Activated CD4-positive, alpha-beta memory T cell treated with anti-CD3 and anti-CD28 coated beads, Interleukin-2, amount 10 ng/mL, durations not matched to agents 7 days and 5 days (primary cell): Measurements from ENCODE around the gene CPEB3. TPM values are rescaled to one million over a fixed set of nuclear protein-coding genes. Genes with fewer than 3 reads are reported as not detected.
A peak's percentile ranks its signal among the peaks of the same experiment; 100 is the strongest.

Experiments
- CTCF ChIA-PET: fragments of 350-600 bp; sonication (Branson Sonifier 250); formaldehyde crosslinking; loops from one replicate; lab custom pipeline; 2021; ENCODE audit warnings: antibody characterized with exemption, inconsistent platforms; lab: Charles Lee
- POLR2A ChIA-PET: fragments of 350-600 bp; sonication (Branson Sonifier 250); formaldehyde crosslinking; loops from one replicate; lab custom pipeline; 2021; ENCODE audit warnings: antibody characterized with exemption; lab: Charles Lee
- DNase-seq: peaks from one replicate; pipeline ENCODE4 v3.0.0-alpha.2; 2020
- H3K27ac Mint-ChIP-seq: one replicate; pipeline ENCODE4 v1.8.0; 2021; ENCODE audit warnings: mild to moderate bottlenecking, mixed read lengths
- H3K27me3 Mint-ChIP-seq: one replicate; pipeline ENCODE4 v1.8.0; 2021; ENCODE audit warnings: mixed read lengths
- H3K36me3 Mint-ChIP-seq: one replicate; pipeline ENCODE4 v1.8.0; 2021; ENCODE audit warnings: low read depth, mixed read lengths
- H3K4me1 Mint-ChIP-seq: one replicate; pipeline ENCODE4 v1.8.0; 2021; ENCODE audit warnings: mixed read lengths
- H3K4me3 Mint-ChIP-seq: one replicate; pipeline ENCODE4 v1.8.0; 2021; ENCODE audit warnings: mild to moderate bottlenecking, mixed read lengths
- H3K9me3 Mint-ChIP-seq: one replicate; pipeline ENCODE4 v1.8.0; 2021; ENCODE audit warnings: mixed read lengths
- total RNA-seq, 2 experiments: library from RNA; stranded (reverse); gene quantifications; one replicate each; pipeline ENCODE4 v1.2.3, GENCODE V29; 2021

The CPEB3 gene
- total RNA-seq, 2 experiments from 2014 or later, result 2.8 to 3.0 TPM

GRCh38 chr10:92024700-92025099 is 266.2 kb downstream of the CPEB3 start:
- no peak for DNase-seq
- no peak overlapping the region for H3K27ac Mint-ChIP-seq
- no peaks in the 10 kb centered on the region for H3K4me1 Mint-ChIP-seq
- H3K27me3 Mint-ChIP-seq, result no peaks in the 10 kb centered on the region
- POLR2A ChIA-PET, result no interaction called here
- H3K36me3 Mint-ChIP-seq, result peaks cover 50% of the 10 kb centered on the region
- H3K4me3 Mint-ChIP-seq, result no peak overlapping the region
- no peaks in the 10 kb centered on the region for H3K9me3 Mint-ChIP-seq
- CTCF ChIA-PET, result no interaction called here

- no peak for DNase-seq
- Mint-ChIP-seq H3K27ac (no peak overlapping the region), H3K27me3 (no peaks in the 10 kb centered on the region), H3K36me3 (peaks cover 54% of the 10 kb centered on the region), H3K4me3 (no peak overlapping the region), H3K9me3 (no peaks in the 10 kb centered on the region), H3K4me1 (peaks cover 9% of the 10 kb centered on the region)
- ChIA-PET CTCF (no interaction called here), POLR2A (no interaction called here)
These were observed 276.3 kb downstream of the CPEB3 start for GRCh38 chr10:92014620-92015019.

GRCh38 chr10:92011560-92012214 is 279.2 kb downstream of the CPEB3 start:
- no peak for DNase-seq
- POLR2A ChIA-PET, result no interaction called here
- Mint-ChIP-seq H3K4me3 (no peak overlapping the region), H3K36me3 (peaks cover 48% of the 10 kb centered on the region), H3K9me3 (no peaks in the 10 kb centered on the region), H3K27ac (peak overlapping the region; percentile 34), H3K27me3 (no peaks in the 10 kb centered on the region), H3K4me1 (peaks cover 16% of the 10 kb centered on the region)
- CTCF ChIA-PET, result no interaction called here

GRCh38 chr10:92010047-92010735 is 280.7 kb downstream of the CPEB3 start:
- Mint-ChIP-seq H3K4me3 (no peak overlapping the region), H3K27ac (no peak overlapping the region), H3K4me1 (peaks cover 16% of the 10 kb centered on the region), H3K27me3 (no peaks in the 10 kb centered on the region), H3K36me3 (peaks cover 51% of the 10 kb centered on the region), H3K9me3 (no peaks in the 10 kb centered on the region)
- DNase-seq, result no peak
- POLR2A ChIA-PET, result interaction anchor here (1.3 kb wide), 1 partner anchor 9 kb away, joined by 3 read pairs; no protein-coding TSS in a partner anchor
- CTCF ChIA-PET, result no interaction called here

GRCh38 chr10:92009445-92009844 is 281.4 kb downstream of the CPEB3 start:
- CTCF ChIA-PET, result no interaction called here
- DNase-seq, result no peak
- H3K27ac Mint-ChIP-seq, result no peak overlapping the region

GRCh38 chr10:92005978-92006377 is 284.9 kb downstream of the CPEB3 start:
- Mint-ChIP-seq H3K27me3 (no peaks in the 10 kb centered on the region), H3K4me3 (no peak overlapping the region), H3K27ac (no peak overlapping the region), H3K9me3 (no peaks in the 10 kb centered on the region), H3K36me3 (peaks cover 65% of the 10 kb centered on the region), H3K4me1 (peaks cover 13% of the 10 kb centered on the region)
- POLR2A ChIA-PET, result no interaction called here
- DNase-seq, result no peak
- CTCF ChIA-PET, result interaction anchor here (1.3 kb wide), 1 partner anchor 286 kb away, joined by 3 read pairs; no protein-coding TSS in a partner anchor

More at GRCh38 chr10:92009445-92009844, 281.4 kb downstream of the CPEB3 start:
- no peaks in the 10 kb centered on the region for H3K27me3 Mint-ChIP-seq
- POLR2A ChIA-PET, result interaction anchor here (1.3 kb wide), 1 partner anchor 9 kb away, joined by 3 read pairs; no protein-coding TSS in a partner anchor
- H3K9me3 Mint-ChIP-seq, result no peaks in the 10 kb centered on the region
- peaks cover 56% of the 10 kb centered on the region for H3K36me3 Mint-ChIP-seq
- no peak overlapping the region for H3K4me3 Mint-ChIP-seq
- peaks cover 16% of the 10 kb centered on the region for H3K4me1 Mint-ChIP-seq

GRCh38 chr10:92003258-92003657 is 287.6 kb downstream of the CPEB3 start:
- H3K4me3 Mint-ChIP-seq, result no peak overlapping the region
- CTCF ChIA-PET, result no interaction called here
- no peaks in the 10 kb centered on the region for H3K9me3 Mint-ChIP-seq
- H3K4me1 Mint-ChIP-seq, result no peaks in the 10 kb centered on the region
- POLR2A ChIA-PET, result interaction anchor here (0.7 kb wide), 1 partner anchor 125 kb away, joined by 3 read pairs; no protein-coding TSS in a partner anchor
- peaks cover 71% of the 10 kb centered on the region for H3K36me3 Mint-ChIP-seq
- no peak overlapping the region for H3K27ac Mint-ChIP-seq
- H3K27me3 Mint-ChIP-seq, result no peaks in the 10 kb centered on the region
- no peak for DNase-seq

GRCh38 chr10:92001995-92002394 is 288.9 kb downstream of the CPEB3 start:
- Mint-ChIP-seq H3K27ac (no peak overlapping the region), H3K4me3 (no peak overlapping the region), H3K4me1 (no peaks in the 10 kb centered on the region), H3K27me3 (no peaks in the 10 kb centered on the region), H3K36me3 (peaks cover 76% of the 10 kb centered on the region), H3K9me3 (no peaks in the 10 kb centered on the region)
- ChIA-PET CTCF (no interaction called here), POLR2A (no interaction called here)
- no peak for DNase-seq

- Mint-ChIP-seq H3K36me3 (peaks cover 78% of the 10 kb centered on the region), H3K27me3 (no peaks in the 10 kb centered on the region), H3K4me1 (no peaks in the 10 kb centered on the region), H3K9me3 (no peaks in the 10 kb centered on the region), H3K27ac (no peak overlapping the region), H3K4me3 (no peak overlapping the region)
- DNase-seq, result no peak
- POLR2A ChIA-PET, result interaction anchor here (1.2 kb wide), 1 partner anchor 8 kb away, joined by 3 read pairs; no protein-coding TSS in a partner anchor
- CTCF ChIA-PET, result no interaction called here
These were observed 289.3 kb downstream of the CPEB3 start for GRCh38 chr10:92001581-92001980.

Other genes with a start within 250 kb of the CPEB3 start
- gene MARCHF5, start 89 bp upstream of the CPEB3 start, total RNA-seq, result 10 to 100 TPM; 28.5 to 29.3 TPM